GM10266 (cell line): ENCODE data around the gene ACADSB.

ENCODE experiments used
- DNase-seq: peaks from one replicate; pipeline ENCODE4 v3.0.0; 2012; ENCODE audit errors: extremely low spot score
- CTCF ChIP-seq: IDR thresholded peaks from 2 replicates; pipeline ENCODE4 v1.5.1; 2012; ENCODE audit warnings: mild to moderate bottlenecking, low read depth; ENCODE audit not compliant: control insufficient read depth, insufficient read depth; ENCODE audit errors: missing control alignments

ACADSB gene

GRCh38 chr10:123103944-123104343 is 95.1 kb downstream of the ACADSB start:
- no peak for TF ChIP-seq CTCF
- DNase-seq, result no peak
